Large intestine (tissue), 3 donors: ENCODE results near the gene ZNF385C. TPM values are rescaled to one million over a fixed set of nuclear protein-coding genes. Genes with fewer than 3 reads are reported as not detected.

ENCODE experiments used
- DNase-seq, 2 donors: peaks; one replicate each; pipeline versions ENCODE4 v3.0.0 to v3.0.0-alpha.2; 2013
- H3K27ac ChIP-seq: one replicate; pipeline ENCODE4 v1.5.1; 2013; ENCODE audit warnings: low read length
- H3K27me3 ChIP-seq: 2 replicates; pipeline ENCODE4 v1.6.1; 2013; ENCODE audit warnings: low read length; ENCODE audit not compliant: control insufficient read depth, insufficient read depth
- H3K36me3 ChIP-seq: 2 replicates; pipeline ENCODE4 v1.6.1; 2013; ENCODE audit warnings: low read length; ENCODE audit not compliant: control insufficient read depth, insufficient read depth
- H3K4me1 ChIP-seq: one replicate; pipeline ENCODE4 v1.6.1; 2013; ENCODE audit warnings: low read length; ENCODE audit not compliant: control insufficient read depth, insufficient read depth
- H3K4me3 ChIP-seq: one replicate; pipeline ENCODE4 v1.5.1; 2013; ENCODE audit warnings: low read length
- H3K9me3 ChIP-seq: one replicate; pipeline ENCODE4 v1.6.1; 2013; ENCODE audit warnings: mild to moderate bottlenecking, low read depth, low read length, moderate library complexity; ENCODE audit not compliant: control insufficient read depth
- WGBS: methylation state at CpG from one replicate; pipeline ENCODE4 v1.1.5; 2013; ENCODE audit warnings: low lambda C conversion rate; ENCODE audit not compliant: insufficient coverage; 5-methylcytosine and 5-hydroxymethylcytosine counted together
- polyA plus RNA-seq: library from polyadenylated mRNA; unstranded; fragments of 120-200 nt; gene quantifications from one replicate; pipeline ENCODE4 v1.2.1, GENCODE V29; 2013

ZNF385C gene
- polyA plus RNA-seq, 1 donor = 1.4 TPM

DNA sequence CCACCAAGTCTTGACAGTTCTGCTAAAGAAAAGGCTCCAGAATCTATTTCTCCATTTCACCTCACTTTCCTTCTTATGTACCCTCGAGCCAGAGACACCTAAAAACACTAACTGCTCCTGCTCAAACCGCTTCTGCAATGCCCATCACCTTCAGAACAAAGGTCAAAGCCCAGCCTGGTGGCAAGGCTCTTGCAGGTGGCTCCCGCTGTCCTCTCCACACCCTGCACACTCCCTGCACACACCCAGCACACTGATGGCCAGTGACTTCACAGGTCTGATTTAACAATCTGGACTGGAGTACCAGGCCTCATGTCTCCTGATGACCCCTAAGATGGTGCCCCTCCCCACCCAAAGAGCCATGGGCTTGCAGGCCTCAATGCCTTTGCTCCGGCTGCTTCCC lies 38.0 kb downstream of the ZNF385C start:
- Histone ChIP-seq H3K4me1 (no peaks in the 10 kb centered on the region), H3K9me3 (no peaks in the 10 kb centered on the region), H3K27ac (no peak overlapping the region), H3K4me3 (no peak overlapping the region), H3K27me3 (peaks cover 12% of the 10 kb centered on the region), H3K36me3 (no peaks in the 10 kb centered on the region)
- no peak for DNase-seq
- WGBS = no CpG with 5 or more reads among the region's 4 CpGs

- Histone ChIP-seq H3K9me3 (no peaks in the 10 kb centered on the region), H3K36me3 (no peaks in the 10 kb centered on the region)
- WGBS = no CpG with 5 or more reads among the region's 4 CpGs
These were observed 38.5 kb downstream of the ZNF385C start for GRCh38 chr17:42059815-42060214.

DNA sequence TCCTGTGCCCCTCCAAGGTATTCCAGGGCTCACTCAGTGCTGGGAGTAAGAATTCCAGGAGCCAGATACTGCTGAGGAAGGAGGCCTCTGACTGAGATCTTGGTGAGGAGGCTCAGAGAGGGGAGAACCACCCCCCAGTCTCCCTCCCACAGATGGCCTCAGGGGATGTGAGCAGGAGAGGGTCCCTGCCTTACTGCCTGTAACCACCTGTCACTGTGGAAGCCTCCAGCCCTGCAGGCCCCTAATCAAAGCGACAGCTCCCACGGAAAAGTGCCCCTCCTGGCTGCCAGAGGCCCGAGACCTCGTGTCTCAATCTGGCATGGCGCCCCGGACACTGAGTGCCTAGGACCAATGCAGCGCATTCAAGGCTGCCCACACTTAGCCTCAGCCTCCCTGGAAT lies 40.2 kb downstream of the ZNF385C start:
- Histone ChIP-seq H3K27me3 (peaks cover 31% of the 10 kb centered on the region), H3K4me1 (no peaks in the 10 kb centered on the region), H3K9me3 (no peaks in the 10 kb centered on the region), H3K27ac (no peak overlapping the region), H3K4me3 (no peak overlapping the region), H3K36me3 (no peaks in the 10 kb centered on the region)
- WGBS = no CpG with 5 or more reads among the region's 7 CpGs
- no peak for DNase-seq

More at GRCh38 chr17:42059815-42060214, 38.5 kb downstream of the ZNF385C start:
- Histone ChIP-seq H3K27ac (no peak overlapping the region), H3K4me3 (no peak overlapping the region), H3K27me3 (peaks cover 16% of the 10 kb centered on the region), H3K4me1 (no peaks in the 10 kb centered on the region)
- no peak for DNase-seq

DNA sequence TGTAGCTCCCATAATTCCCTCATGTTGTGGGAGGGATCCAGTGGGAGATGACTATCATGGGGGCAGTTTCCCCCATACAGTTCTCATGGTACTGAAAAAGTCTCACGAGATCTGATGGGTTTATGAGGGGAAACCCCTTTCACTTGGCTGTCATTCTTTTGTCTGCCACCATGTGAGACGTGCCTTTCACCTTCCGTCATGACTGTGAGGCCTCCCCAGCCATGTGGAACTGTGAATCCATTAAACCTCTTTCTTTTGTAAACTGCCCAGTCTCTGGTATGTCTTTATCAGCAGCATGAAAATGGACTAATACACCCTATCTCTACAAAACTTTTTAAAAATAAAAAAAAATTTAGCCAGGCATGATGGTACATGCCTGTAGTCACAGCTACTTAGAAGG lies 41.6 kb downstream of the ZNF385C start:
- Histone ChIP-seq H3K4me1 (no peaks in the 10 kb centered on the region), H3K4me3 (no peak overlapping the region), H3K27me3 (peaks cover 39% of the 10 kb centered on the region), H3K36me3 (no peaks in the 10 kb centered on the region), H3K9me3 (no peaks in the 10 kb centered on the region), H3K27ac (no peak overlapping the region)
- no peak for DNase-seq
- no CpG with 5 or more reads among the region's 3 CpGs for WGBS

- Histone ChIP-seq H3K27me3 (peaks cover 39% of the 10 kb centered on the region), H3K4me3 (no peak overlapping the region), H3K9me3 (no peaks in the 10 kb centered on the region), H3K36me3 (no peaks in the 10 kb centered on the region), H3K27ac (no peak overlapping the region), H3K4me1 (no peaks in the 10 kb centered on the region)
- WGBS = no CpG with 5 or more reads among the region's 6 CpGs
- DNase-seq = no peak
These were observed 42.8 kb downstream of the ZNF385C start for GRCh38 chr17:42055496-42055895.

DNA sequence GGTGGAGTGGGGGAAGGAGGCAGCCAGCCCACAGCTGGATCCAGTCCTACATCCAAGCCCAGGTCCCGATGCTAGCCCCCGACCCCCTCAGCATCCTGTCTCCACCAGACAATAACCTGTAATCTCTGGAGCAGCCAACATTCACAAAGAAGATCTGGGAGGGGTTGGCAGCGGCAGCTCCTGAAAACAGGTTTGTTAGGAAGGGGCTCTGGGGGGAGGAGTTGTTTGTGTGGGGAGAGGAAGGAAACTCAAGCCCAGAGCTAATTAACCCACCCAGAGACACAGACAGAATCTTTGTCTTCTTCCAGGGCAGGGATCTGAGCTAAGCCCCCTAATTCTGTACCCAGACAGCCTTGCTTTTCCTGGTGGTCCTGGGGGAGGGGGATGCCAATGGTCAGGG lies 43.2 kb downstream of the ZNF385C start:
- no peaks in the 10 kb centered on the region for H3K4me1 ChIP-seq
- no peak overlapping the region for H3K4me3 ChIP-seq
- WGBS = no CpG with 5 or more reads among the region's 3 CpGs
- no peak for DNase-seq
- H3K27me3 ChIP-seq = peaks cover 39% of the 10 kb centered on the region
- H3K36me3 ChIP-seq = no peaks in the 10 kb centered on the region
- H3K9me3 ChIP-seq = no peaks in the 10 kb centered on the region
- H3K27ac ChIP-seq = no peak overlapping the region

DNA sequence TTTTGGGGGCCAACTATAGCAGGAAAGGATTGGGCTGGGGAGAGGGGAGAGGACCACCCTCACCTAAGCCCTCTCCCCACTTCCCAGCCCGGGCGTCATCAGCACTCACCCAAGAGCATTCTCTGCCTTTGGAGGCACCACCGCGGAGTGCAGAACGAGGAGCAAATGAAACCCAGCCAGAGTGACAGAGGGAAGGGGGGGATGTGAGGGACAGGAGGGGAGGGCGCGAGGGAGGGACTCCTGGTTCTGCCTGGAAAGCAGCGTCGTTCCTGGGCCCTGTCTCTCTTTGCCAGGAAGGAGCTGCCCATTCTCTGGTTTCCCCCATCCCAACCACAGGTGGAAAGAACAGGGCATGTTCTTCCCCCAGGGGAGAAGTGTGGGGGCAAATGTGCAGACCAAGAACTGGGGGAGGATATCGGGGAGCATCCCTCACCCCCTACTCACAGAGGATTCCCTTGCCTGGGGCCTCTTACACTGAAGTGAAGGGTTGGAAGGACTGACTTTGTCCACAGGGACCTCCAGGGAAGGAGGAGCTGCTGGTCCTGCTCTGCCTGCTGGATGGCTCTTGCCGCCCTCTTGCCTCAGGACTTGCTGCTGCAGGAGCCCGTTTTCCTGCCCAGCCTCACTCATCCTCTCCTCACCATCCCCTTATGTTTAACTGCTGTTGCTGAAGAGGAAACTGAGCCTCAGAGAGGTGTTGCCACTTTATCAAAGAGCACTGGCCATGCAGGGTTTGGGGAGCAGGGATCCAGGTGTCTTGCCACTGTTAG lies 44.4 kb downstream of the ZNF385C start:
- DNase-seq = no peak
- peaks cover 37% of the 10 kb centered on the region for H3K27me3 ChIP-seq
- peaks cover 4% of the 10 kb centered on the region for H3K4me1 ChIP-seq
- no peaks in the 10 kb centered on the region for H3K36me3 ChIP-seq
- WGBS = 60% methylated on average over 1 of the region's 12 CpGs
- H3K9me3 ChIP-seq = no peaks in the 10 kb centered on the region
- no peak overlapping the region for H3K27ac ChIP-seq
- H3K4me3 ChIP-seq = no peak overlapping the region

DNA sequence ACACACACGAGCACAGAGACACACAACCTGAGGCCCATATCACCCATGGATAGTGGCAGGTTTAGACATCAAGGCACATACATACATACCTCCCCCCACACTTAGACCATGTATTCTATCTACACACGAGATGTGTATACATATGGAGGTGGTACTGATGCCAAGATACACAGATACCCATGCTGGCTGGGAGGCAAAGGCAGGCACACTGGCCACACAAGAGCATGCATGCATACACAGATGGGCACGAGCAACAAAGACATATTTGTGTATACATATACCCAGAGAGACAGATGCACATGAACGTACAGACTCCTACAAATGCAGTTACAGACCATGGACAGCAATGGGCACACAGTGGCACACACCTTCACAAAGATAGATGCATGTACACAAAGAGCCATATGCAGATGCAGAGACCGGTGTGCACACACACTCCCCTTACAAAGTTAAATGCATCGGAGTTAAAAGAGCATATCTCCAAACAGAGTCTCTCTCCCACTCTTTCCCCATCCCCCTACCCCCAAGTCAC lies 45.9 kb downstream of the ZNF385C start:
- WGBS = no CpG with 5 or more reads among the region's 6 CpGs
- H3K27me3 ChIP-seq = peaks cover 36% of the 10 kb centered on the region

GRCh38 chr17:42051645-42052044 lies 46.6 kb downstream of the ZNF385C start:
- no peak for DNase-seq
- no peaks in the 10 kb centered on the region for H3K9me3 ChIP-seq

More for the DNA sequence above, 45.9 kb downstream of the ZNF385C start:
- no peak overlapping the region for H3K4me3 ChIP-seq
- peaks cover 4% of the 10 kb centered on the region for H3K4me1 ChIP-seq
- no peaks in the 10 kb centered on the region for H3K36me3 ChIP-seq
- no peaks in the 10 kb centered on the region for H3K9me3 ChIP-seq
- no peak for DNase-seq
- no peak overlapping the region for H3K27ac ChIP-seq

GRCh38 chr17:42051013-42051400 lies 47.3 kb downstream of the ZNF385C start:
- Histone ChIP-seq H3K27me3 (peaks cover 34% of the 10 kb centered on the region), H3K36me3 (no peaks in the 10 kb centered on the region), H3K9me3 (no peaks in the 10 kb centered on the region), H3K27ac (no peak overlapping the region), H3K4me1 (peaks cover 4% of the 10 kb centered on the region), H3K4me3 (peak overlapping the region; percentile 34)
- no peak for DNase-seq
- WGBS = no CpG with 5 or more reads among the region's 8 CpGs

More at GRCh38 chr17:42051645-42052044, 46.6 kb downstream of the ZNF385C start:
- H3K36me3 ChIP-seq = no peaks in the 10 kb centered on the region
- H3K27me3 ChIP-seq = peaks cover 36% of the 10 kb centered on the region
- peaks cover 4% of the 10 kb centered on the region for H3K4me1 ChIP-seq
- H3K4me3 ChIP-seq = no peak overlapping the region
- WGBS = no CpG with 5 or more reads among the region's 7 CpGs
- no peak overlapping the region for H3K27ac ChIP-seq
